GM21619 (cell line): ENCODE results near the gene FDX2.

Experiments
- ATAC-seq: cut with Tn5 transposase; IDR thresholded peaks from one replicate; pipeline ENCODE4 v1.9.1; 2021; ENCODE audit not compliant: unreplicated experiment

Gene FDX2

GRCh38 chr19:10332965-10333757, 17.3 kb upstream of the FDX2 start, which contains the start of gene RAVER1:
Gene RAVER1, minus strand, starts transcription at chr19:10333529. Its CDS starts 22 bp downstream, at chr19:10333507.
- peak; percentile 76 for ATAC-seq

GRCh38 chr19:10332158-10332964, 16.5 kb upstream of the FDX2 start:
- ATAC-seq = no peak

GRCh38 chr19:10329555-10329954, 13.7 kb upstream of the FDX2 start:
- ATAC-seq = no peak

- no peak for ATAC-seq
These were observed 13.0 kb upstream of the FDX2 start for GRCh38 chr19:10328558-10329429.

- ATAC-seq = no peak
These were observed 12.0 kb upstream of the FDX2 start for GRCh38 chr19:10327793-10328192.

- ATAC-seq = no peak
These were observed 9.9 kb upstream of the FDX2 start for GRCh38 chr19:10325732-10326131.

- no peak for ATAC-seq
These were observed 6.3 kb upstream of the FDX2 start for GRCh38 chr19:10321874-10322835.

- ATAC-seq = no peak
These were observed 5.6 kb upstream of the FDX2 start for GRCh38 chr19:10321417-10321797.

- ATAC-seq = no peak
These were observed 5.0 kb upstream of the FDX2 start for GRCh38 chr19:10320602-10321416.

- no peak for ATAC-seq
These were observed 3.2 kb upstream of the FDX2 start for GRCh38 chr19:10318807-10319682.

GRCh38 chr19:10317857-10318462, 2.1 kb upstream of the FDX2 start:
- no peak for ATAC-seq

GRCh38 chr19:10317045-10317856, 1.4 kb upstream of the FDX2 start:
- ATAC-seq = no peak

GRCh38 chr19:10316229-10317044, 622 bp upstream of the FDX2 start:
- ATAC-seq = no peak

GRCh38 chr19:10309423-10309822, 6.4 kb downstream of the FDX2 start, which contains the start of gene ZGLP1:
Gene ZGLP1, minus strand, starts transcription at chr19:10309815.
- ATAC-seq = no peak

GRCh38 chr19:10306327-10306726, 9.5 kb downstream of the FDX2 start:
- ATAC-seq = no peak
